ENCODE measurements around the gene ADK. TPM values are rescaled to one million over a fixed set of nuclear protein-coding genes. Genes with fewer than 3 reads are reported as not detected.
A peak's percentile ranks its signal among the peaks of the same experiment; 100 is the strongest.
"Not testable (repeated sequence)": the region's sequence is repeated elsewhere in the genome, so short reads cannot be mapped to it uniquely, and the experiment has no call there.

The ADK gene
- total RNA-seq, 1 donor from 2014 or later: 53.7 TPM

DNA sequence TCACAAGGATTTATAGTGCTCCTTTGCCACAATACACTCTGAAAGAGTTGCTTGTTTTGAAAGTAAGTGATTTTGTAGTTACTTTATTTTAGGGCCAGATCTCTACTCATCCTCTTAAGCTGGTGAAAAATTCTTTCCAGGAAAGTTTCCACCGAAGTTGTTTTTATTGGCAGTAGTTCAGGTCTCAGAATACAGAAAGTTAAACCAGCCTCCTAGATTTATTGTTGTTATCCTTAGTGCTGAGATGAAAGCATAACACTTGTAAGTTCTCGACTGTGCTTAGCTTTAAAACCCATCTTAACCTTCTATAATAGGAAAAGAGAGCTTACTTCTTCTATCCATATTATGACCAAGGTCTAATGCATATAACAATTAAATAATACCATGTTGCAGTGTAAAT, 5.9 kb upstream of the ADK start:
- no peak for FAIRE-seq
- DNase-seq (ENCODE audit: low read depth): no peak
- Histone ChIP-seq H3K36me3 (ENCODE audit: control insufficient read depth, insufficient read depth, low read length) (peaks cover under 1% of the 10 kb centered on the region), H3K27me3 (ENCODE audit: control insufficient read depth, insufficient read depth, low read length) (no peaks in the 10 kb centered on the region), H3K4me3 (ENCODE audit: low read depth, low read length) (no peak overlapping the region)
- TF ChIP-seq, protein P1, sequence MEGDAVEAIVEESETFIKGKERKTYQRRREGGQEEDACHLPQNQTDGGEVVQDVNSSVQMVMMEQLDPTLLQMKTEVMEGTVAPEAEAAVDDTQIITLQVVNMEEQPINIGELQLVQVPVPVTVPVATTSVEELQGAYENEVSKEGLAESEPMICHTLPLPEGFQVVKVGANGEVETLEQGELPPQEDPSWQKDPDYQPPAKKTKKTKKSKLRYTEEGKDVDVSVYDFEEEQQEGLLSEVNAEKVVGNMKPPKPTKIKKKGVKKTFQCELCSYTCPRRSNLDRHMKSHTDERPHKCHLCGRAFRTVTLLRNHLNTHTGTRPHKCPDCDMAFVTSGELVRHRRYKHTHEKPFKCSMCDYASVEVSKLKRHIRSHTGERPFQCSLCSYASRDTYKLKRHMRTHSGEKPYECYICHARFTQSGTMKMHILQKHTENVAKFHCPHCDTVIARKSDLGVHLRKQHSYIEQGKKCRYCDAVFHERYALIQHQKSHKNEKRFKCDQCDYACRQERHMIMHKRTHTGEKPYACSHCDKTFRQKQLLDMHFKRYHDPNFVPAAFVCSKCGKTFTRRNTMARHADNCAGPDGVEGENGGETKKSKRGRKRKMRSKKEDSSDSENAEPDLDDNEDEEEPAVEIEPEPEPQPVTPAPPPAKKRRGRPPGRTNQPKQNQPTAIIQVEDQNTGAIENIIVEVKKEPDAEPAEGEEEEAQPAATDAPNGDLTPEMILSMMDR (IDR thresholded peaks at IDR 0.05; ENCODE audit: insufficient read depth, low read length, severe bottlenecking): no peak

DNA sequence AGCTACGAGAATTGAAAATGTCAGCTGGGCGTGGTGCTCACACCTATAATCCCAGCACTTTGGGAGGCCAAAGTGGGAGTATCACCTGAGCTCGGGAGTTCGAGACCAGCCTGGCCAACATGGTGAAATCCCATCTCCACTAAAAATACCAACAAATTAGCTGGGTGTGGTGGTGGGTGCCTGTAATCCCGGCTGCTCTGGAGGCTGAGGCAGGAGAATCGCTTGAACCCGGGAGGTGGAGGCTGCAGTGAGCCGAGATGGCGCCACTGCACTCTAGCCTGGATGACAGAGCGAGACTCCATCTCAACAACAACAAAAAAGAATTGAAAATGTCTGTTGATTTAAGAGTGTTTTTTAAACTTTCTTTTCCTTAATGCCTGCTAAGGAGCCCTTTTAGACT, 4.0 kb upstream of the ADK start:
- H3K27me3 ChIP-seq (ENCODE audit: control insufficient read depth, insufficient read depth, low read length); H3K36me3 ChIP-seq (ENCODE audit: control insufficient read depth, insufficient read depth, low read length); DNase-seq (ENCODE audit: low read depth); H3K4me3 ChIP-seq (ENCODE audit: low read depth, low read length); FAIRE-seq: not testable (repeated sequence)

DNA sequence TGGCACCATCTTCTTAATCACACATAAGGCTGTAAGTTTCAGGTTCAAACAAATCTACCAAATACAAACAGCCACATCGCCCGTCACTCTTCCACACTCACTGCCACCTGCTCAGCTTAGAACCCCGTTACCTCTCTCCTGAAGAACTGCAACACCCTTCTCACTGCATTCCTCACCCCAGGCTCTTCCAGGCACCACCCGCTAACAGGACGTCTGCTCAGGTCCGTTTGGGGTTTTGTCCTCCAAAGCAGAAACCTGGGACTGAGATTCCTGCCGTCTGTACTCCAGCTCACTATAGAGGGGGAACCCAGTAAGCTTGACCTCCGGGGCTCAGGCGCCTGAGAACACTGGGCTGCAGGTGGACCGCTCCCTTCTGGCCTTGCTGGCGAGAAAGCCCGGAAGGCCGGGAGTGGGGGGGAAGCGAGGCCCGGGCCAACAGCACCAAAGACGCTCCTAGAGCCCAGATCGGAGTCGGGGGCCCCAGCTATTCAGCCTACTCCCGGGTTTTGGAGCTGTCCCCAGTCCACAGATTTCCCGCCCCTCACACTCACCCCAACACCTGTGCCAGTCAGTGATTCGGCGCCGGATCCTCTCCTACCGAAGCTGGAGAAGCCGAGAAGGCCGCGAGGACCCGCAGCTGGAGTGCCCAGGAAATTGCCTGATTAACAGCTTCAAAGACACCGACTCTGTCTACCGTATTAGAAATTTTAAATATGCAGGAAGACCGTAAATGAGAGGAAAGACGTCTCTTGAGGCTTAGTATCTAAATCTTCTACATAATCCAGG, 624 bp upstream of the ADK start, which contains the start of gene AP3M1:
TSS of gene AP3M1 (minus strand) at position 625 of the 786 bp plus-strand sequence. CDS start 12,449 bp downstream, outside the sequence.
- DNase-seq (ENCODE audit: low read depth) (no peak), FAIRE-seq (no peak)
- Histone ChIP-seq H3K4me3 (ENCODE audit: low read depth, low read length) (peak within 1 kb of the TSS; percentile 83), H3K27me3 (ENCODE audit: control insufficient read depth, insufficient read depth, low read length) (no peaks in the 10 kb centered on the region), H3K36me3 (ENCODE audit: control insufficient read depth, insufficient read depth, low read length) (no peaks in the 10 kb centered on the region)
- TF ChIP-seq, protein P1 (IDR thresholded peaks at IDR 0.05; ENCODE audit: insufficient read depth, low read length, severe bottlenecking): no peak

DNA sequence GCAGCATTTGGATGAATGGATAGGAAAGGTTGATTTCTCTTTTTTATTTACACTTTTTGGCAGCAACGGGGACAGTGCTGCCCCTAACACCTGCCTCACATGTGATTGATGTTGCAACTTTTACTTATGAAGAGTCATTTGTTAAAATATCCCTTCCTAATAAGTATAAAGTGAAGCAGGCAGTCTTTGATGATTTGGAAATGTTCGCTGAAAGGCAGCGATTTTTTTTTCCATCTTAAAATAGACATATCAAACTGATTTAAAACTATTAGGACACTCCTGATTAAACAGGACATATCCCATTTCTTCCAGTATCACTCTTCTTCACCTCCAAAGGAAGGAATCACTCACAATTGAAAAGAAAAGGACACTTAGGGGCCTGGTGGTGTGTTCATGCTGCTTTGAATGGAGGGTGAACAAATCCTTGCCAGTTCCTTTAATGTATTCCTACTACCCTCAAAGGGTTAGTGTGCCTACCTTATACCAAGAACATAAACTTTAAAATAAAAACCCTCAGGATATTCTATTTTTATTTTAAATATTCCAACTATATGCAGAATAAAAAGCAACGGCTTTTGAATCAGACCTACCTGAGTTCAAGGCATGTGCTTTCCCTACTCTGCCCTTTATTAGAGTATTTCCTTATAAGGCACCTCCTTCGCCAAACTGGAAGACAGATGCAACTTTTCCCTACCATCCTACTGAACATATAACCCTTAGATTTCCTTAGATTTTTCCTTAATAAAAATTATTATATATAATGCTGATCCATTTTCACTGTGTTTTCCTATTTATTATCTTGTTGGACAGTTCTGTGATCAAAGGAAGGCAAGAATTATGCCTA, 1.1 kb downstream of the ADK start:
- peak overlapping the region; percentile 83 for H3K4me3 ChIP-seq (ENCODE audit: low read depth, low read length)
- DNase-seq (ENCODE audit: low read depth) (no peak), FAIRE-seq (no peak)
- TF ChIP-seq, protein P1 (IDR thresholded peaks at IDR 0.05; ENCODE audit: insufficient read depth, low read length, severe bottlenecking): no peak
- no peaks in the 10 kb centered on the region for H3K27me3 ChIP-seq (ENCODE audit: control insufficient read depth, insufficient read depth, low read length)
- H3K36me3 ChIP-seq (ENCODE audit: control insufficient read depth, insufficient read depth, low read length): no peaks in the 10 kb centered on the region

DNA sequence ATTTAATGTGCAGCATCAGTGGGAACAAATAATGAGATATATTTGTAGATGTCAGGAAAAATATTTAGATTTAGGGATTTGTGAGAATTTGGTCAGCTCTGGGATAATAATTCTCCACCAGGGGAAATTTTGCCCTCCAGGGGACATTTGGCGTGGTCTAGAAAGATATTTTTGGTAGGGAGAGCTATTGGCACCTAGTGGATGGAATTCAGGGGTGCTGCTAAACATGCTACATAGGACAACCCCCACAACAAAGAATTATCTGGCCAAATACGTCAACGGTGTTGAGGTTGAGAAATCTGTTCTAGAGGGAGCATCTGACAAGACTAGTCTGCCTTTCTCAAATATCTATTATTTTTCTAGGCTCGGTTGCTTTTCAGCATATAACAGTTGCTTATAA, 2.1 kb downstream of the ADK start:
- DNase-seq (ENCODE audit: low read depth) (peak; percentile 74), FAIRE-seq (no peak)
- Histone ChIP-seq H3K4me3 (ENCODE audit: low read depth, low read length) (no peak overlapping the region), H3K27me3 (ENCODE audit: control insufficient read depth, insufficient read depth, low read length) (no peaks in the 10 kb centered on the region), H3K36me3 (ENCODE audit: control insufficient read depth, insufficient read depth, low read length) (no peaks in the 10 kb centered on the region)
- TF ChIP-seq, protein P1 (IDR thresholded peaks at IDR 0.05; ENCODE audit: insufficient read depth, low read length, severe bottlenecking): peak; percentile 67

DNA sequence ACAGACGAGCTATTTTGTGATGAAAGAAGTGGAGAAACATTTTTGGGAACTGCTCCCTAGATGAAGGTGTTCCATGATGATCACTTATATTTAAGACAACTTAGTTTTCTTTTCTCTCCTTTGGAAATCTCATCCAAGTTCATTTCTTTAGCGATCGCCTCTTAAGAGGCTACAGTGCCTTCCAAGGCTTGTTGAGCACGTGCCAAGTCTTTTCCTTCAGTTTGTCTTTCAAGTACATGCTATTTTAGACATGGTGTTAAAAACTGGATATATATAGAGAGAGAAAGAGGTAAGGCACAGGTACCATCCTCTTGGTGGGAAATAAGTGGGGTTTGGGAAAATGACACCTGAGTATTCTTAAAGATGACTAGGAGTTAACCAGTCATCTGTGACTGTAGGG, 2.7 kb downstream of the ADK start:
- no peaks in the 10 kb centered on the region for H3K27me3 ChIP-seq (ENCODE audit: control insufficient read depth, insufficient read depth, low read length)
- TF ChIP-seq, protein P1 (IDR thresholded peaks at IDR 0.05; ENCODE audit: insufficient read depth, low read length, severe bottlenecking): no peak
- DNase-seq (ENCODE audit: low read depth) (no peak), FAIRE-seq (no peak)
- no peak overlapping the region for H3K4me3 ChIP-seq (ENCODE audit: low read depth, low read length)
- no peaks in the 10 kb centered on the region for H3K36me3 ChIP-seq (ENCODE audit: control insufficient read depth, insufficient read depth, low read length)

All from bronchial epithelial cell (primary cell).